ENCODE results near the gene CNDP1.

GRCh38 chr18:74524097-74524496 lies 10.2 kb upstream of the CNDP1 start:
- TF ChIP-seq, protein P1, sequence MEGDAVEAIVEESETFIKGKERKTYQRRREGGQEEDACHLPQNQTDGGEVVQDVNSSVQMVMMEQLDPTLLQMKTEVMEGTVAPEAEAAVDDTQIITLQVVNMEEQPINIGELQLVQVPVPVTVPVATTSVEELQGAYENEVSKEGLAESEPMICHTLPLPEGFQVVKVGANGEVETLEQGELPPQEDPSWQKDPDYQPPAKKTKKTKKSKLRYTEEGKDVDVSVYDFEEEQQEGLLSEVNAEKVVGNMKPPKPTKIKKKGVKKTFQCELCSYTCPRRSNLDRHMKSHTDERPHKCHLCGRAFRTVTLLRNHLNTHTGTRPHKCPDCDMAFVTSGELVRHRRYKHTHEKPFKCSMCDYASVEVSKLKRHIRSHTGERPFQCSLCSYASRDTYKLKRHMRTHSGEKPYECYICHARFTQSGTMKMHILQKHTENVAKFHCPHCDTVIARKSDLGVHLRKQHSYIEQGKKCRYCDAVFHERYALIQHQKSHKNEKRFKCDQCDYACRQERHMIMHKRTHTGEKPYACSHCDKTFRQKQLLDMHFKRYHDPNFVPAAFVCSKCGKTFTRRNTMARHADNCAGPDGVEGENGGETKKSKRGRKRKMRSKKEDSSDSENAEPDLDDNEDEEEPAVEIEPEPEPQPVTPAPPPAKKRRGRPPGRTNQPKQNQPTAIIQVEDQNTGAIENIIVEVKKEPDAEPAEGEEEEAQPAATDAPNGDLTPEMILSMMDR (tag by site-specific recombination; IDR thresholded peaks at IDR 0.05), result no peak
- TF ChIP-seq REST (tag by site-specific recombination; IDR thresholded peaks at IDR 0.05) (no peak), ZNF776 (tag by site-specific recombination; IDR thresholded peaks at IDR 0.05; ENCODE audit: borderline replicate concordance) (no peak), ZNF23 (tag by site-specific recombination; IDR thresholded peaks at IDR 0.05; ENCODE audit: borderline replicate concordance) (no peak)

All from HEK293 (cell line).